Measurements from ENCODE around the gene PAOX.

GRCh38 chr10:133337370-133337725 lies 41.7 kb upstream of the PAOX start:
- TF ChIP-seq RAD21 (IDR thresholded peaks at IDR 0.05; ENCODE audit: low read depth) (no peak), NFIC (IDR thresholded peaks at IDR 0.05) (no peak), USF1 (IDR thresholded peaks at IDR 0.05) (no peak), YY1 (IDR thresholded peaks at IDR 0.05; ENCODE audit: low read depth) (no peak), TAF1 (IDR thresholded peaks at IDR 0.05; ENCODE audit: low read depth) (no peak)

Measured in Ishikawa (cell line).